HG02870 (cell line): ENCODE results near the gene NTHL1.
"Not testable (repeated sequence)": the region's sequence is repeated elsewhere in the genome, so short reads cannot be mapped to it uniquely, and the experiment has no call there.

Experiments used
- ATAC-seq: cut with Tn5 transposase; IDR thresholded peaks from one replicate; pipeline ENCODE4 v1.9.1; 2021; ENCODE audit warnings: mild to moderate bottlenecking, moderate library complexity; ENCODE audit not compliant: unreplicated experiment

Gene NTHL1

DNA sequence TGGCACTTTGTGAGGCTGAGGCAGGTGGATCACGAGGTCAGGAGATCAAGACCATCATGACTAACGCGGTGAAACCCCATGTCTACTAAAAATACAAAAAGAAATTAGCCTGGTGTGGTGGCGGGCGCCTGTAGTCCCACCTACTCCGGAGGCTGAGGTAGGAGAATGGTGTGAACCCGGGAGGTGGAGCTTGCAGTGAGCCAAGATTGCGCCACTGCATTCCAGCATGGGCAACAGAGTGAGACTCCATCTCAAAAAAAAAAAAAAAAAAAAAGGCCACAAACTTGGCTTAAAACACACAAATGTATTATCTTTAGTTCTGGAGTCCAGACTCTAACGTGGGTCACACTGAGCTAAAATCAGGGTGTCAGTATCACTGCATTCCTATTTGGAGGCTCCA, 35.9 kb downstream of the NTHL1 start:
- ATAC-seq = not testable (repeated sequence)

DNA sequence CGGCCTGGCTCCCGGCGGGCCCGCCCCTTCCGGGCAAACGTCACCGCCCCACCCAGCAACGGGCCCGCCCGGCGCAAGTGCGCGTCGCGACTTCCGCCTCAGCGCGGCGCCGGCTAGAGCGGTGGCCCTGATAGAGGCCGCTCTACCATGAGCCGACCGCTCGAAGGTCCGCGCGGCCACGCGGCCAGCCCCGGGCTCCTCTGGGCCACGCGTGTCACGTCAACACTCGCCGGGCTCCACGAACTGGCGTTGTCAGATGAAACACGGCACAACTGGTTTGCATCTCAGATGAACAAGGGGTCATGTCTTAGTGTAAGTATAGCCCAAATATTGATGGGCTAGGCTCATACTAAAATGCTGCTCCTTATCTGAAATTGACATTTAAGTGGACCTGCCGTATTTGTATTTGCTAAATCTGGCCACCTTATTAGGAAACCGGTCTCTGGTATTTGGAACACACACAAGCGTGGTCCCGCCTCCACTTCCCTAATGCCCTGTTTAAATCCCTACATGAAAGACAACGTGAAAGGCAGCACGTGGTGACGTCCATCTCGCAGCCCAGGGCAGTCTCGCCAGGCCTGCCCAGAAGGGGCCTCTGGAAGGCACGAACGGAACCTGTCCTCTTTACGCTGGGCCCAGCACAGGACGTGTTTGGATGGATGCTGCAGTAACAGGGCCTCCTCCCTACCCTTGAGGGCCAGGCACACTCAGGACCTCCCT, 37.7 kb downstream of the NTHL1 start, which contains the start of gene ZNF598:
ZNF598 (minus strand) TSS at position 31 of the 720 bp plus-strand sequence.
- ATAC-seq = peak; percentile 67

DNA sequence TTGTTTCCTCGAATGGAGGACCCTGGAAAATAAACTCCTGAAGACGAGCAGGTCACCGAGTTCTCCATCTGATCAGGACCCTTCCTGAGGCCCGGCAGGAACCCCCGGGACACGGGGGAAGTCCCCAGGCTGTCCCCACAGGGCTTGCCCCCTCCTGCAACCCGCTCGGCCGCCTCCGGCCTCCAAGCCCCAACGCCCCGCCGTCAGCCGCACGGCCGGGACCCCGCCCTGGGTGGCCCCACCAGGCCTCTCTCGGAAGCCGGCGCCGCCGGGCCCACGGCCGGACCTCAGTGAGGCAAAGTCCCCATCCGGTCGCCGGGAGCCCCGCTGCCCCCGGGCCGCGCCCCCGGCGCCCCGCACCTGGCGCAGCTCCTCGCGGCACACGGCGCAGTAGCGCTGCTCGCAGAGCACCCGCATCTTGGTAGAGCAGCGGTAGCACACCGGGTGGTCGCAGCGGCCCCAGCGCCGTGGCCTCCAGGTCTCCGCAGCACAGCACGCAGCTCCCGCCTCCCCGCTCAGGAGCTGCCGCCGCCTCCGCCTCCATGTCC, 38.4 kb downstream of the NTHL1 start:
- peak; percentile 28 for ATAC-seq

DNA sequence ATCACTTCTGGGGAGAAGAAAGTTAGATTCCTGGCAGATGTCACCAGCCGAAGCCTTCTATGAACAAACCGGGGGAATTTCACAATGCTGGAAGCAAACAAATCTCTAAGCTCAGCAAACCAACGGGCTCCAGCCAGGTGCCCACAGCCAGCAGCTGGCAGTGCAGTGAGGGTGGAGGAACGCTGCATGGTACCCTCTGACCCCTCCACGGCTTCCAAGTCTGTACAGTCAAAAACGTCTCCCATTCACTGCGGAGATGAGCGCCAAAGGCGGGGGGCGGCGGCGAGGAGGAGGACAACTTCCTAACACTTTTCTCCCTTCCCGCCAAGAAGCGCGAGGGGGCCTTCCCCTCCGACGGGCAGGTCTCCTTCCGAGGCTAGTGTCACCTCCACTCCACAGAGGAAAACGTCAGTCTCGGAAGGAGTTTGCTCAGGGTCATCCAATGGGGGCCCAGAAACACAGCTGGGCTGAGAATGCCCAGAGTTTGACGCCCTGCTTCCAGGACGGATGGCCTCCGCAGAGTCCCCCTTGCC, 38.9 kb downstream of the NTHL1 start:
- peak; percentile 15 for ATAC-seq

DNA sequence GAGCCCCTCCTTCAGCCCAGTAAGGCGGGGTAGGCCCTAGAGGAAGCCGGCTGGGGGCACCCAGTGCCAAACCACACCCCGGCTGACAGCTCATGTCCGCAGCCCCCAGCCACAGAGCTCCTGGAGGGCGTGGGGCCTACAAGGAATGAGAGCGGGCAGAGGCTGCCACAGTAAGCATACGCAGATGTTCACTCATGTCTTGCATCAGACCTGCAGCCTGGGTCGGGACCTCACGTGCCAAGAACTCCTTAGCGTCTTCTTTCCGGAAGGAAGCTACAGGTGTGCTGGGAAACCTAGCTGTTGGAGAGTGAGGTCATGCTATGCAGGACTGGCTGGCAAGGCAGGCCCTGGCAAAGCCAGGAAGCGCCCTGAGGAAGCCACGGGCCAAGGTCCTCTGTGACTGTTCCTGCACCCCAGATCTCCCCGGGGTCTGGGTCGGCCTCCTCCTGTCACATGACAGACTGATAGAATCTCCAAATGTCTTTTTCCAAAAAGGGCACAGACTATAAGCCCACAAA, 39.6 kb downstream of the NTHL1 start:
- ATAC-seq = no peak

DNA sequence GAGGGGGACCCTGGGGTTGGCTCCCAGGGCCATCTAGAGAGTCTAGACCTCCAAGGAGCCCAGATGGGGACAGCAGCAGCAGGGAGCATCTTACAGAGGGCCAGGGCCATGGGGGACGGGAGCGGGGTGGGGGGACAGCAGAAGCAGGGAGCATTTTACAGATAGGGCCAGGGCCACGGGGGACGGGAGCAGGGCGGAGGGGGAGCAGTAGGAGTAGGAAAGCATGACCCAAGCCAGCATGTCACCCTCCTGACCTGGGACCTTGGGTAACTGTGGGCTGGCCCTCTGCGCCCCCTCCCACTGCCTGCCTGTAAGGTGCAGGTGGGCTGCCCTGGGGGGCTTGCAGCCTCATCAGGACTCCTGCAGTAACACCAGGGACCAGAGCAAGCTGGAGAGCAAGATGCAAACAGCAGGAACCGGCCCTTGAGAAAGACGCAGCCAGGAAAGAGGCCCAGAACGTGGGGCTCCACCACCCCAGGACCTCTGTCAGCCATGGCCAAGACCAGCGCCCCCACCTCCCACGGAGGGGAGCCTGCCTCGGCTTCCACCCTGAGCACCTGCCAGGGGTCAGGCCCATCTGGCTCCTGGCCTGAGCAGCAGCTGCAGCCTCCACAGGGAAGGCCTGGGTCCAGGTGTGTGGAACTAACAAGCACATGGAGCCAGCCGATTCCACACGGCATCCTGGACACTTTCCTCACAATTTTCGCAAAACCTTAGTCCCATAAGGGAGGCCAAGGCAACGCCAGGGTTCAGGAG, 40.4 kb downstream of the NTHL1 start:
- ATAC-seq = no peak

DNA sequence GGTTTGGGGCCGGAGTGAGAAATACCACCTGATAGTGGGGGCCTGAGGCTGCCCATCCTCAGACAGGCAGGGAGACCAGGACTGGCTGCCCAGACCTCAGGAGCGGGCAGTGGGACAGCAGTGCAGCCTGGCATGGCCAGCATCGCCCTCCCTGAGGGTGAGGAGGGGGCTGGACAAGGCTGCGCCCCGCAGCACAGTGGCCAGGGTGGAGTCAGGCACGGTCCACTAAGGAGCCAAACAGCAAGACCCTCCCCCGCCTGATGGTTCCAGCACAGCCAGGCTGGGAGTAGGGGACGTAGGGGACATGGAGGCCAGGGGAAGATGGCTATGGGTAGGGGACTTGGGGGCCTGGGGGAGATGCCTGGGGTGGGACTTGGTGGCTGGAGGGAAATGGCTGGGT, 41.3 kb downstream of the NTHL1 start:
- no peak for ATAC-seq

DNA sequence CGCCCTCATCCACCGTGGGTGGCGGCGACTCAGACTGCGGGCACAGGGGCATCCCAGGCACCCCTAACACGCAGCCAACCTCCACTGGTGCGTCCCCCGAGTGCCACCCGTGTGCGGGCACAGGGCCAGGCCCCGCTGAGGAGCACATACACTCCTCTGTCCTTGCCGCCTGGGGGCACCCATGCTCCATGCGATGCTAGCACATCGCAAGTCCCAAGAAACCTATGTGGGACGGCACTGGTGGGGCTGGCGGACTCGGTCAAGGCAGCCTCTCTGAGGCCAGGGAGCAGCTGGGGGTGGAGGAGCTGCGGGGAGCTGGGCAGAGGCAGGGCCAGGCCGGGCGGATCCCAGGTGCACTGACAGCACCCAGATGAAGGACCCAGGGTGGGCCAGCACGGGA, 42.0 kb downstream of the NTHL1 start:
- no peak for ATAC-seq

DNA sequence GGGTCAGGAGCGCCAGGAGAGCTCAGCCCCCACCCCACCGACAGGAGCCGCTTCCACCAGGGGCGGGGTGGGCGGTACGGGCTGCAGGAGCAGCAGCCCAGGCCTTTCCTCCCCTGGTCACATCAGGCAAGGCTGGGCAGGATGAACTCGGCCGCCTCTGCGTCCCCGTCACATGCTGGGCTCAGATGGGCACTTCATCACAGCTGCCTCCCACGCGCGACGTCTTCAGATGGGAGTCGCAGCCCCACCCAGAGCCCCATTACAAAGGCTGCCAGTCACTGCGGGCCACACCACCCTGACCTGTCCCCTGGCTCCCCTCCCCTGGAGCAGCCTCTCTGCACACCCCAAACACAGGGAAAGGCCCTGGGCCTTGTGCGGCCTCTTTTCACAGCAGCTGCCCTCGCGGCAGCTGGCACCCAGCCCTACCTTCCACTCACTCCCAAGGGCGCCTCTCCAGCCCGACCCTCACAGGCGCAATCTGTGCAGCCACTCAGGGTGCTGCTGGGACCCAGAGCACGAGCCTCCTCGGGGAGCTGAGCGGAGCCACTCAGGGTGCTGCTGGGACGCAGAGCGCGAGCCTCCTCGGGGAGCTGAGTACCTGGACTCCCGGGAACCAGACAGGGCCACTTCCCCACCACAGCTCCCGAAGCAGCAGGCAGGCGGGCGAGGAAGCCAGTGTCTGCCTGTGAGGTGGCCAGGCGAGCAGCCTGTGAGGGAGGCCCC, 42.7 kb downstream of the NTHL1 start:
- no peak for ATAC-seq

DNA sequence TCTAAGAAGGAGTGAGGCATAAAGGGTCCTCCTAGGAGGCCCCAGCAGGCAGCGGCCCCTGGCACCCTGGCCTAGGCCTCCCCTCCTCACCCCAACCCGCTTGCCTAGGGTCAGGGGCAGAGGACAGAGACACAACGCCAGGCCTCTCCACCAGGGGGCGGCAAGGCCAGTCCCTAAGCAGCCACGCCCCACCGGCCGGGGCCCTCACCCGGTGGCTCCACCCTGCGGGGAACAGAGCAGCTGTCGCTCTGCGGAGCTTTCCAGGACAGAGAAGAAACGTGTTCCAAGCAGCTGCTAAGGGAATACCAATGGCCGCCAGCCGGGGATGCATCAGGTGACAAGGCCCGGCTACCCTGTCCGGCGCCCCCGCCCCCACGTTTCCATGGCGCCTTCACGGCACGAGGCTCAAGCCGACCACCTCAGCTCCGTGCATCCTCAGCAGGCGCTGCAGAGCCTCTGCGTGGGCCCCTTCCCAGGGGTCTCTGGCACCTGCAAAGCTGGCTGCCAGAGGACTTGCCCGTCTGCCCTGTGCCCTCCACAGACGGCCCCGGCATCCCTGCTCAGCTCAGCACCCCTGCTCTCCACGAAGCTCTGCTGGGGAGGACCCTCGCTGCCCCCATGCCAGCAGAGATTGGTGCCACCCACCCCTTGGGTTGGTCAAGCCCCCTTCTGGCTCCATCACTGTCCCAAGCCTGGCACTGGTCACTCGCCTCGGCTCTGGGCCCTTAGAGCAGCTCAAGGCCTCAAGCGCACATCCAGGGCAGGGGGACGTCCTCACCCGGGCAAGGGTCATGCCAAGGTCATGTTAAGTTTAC, 43.6 kb downstream of the NTHL1 start:
- peak; percentile 54 for ATAC-seq

DNA sequence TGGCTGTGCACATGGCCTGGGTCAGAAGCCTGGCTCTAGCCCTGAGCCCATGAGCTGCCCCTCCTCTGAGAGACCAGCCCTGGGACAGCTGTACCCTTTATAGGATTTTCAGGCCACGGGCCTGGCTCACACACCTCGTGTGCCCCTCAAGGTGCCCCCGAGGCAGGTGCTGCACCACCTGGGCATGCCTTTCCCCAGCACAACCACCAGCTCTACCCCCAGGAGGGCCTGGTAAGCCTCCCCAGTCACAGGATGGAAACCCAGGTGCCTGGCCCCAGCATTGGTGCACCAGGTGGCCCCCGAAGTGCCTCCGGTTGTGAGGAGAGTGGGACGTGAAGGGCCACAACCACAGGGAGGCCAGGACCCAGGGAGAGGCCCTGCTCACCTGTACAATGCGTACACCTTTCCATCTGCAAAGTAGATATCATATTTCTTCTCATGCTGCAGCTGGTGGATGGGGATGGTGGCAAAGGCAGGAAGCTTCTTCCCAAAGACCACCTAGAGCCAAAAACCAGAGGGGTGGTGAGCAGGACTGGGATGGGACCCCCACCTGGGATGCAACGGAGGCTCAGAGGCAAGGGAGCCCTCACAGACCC, 44.3 kb downstream of the NTHL1 start:
- no peak for ATAC-seq

DNA sequence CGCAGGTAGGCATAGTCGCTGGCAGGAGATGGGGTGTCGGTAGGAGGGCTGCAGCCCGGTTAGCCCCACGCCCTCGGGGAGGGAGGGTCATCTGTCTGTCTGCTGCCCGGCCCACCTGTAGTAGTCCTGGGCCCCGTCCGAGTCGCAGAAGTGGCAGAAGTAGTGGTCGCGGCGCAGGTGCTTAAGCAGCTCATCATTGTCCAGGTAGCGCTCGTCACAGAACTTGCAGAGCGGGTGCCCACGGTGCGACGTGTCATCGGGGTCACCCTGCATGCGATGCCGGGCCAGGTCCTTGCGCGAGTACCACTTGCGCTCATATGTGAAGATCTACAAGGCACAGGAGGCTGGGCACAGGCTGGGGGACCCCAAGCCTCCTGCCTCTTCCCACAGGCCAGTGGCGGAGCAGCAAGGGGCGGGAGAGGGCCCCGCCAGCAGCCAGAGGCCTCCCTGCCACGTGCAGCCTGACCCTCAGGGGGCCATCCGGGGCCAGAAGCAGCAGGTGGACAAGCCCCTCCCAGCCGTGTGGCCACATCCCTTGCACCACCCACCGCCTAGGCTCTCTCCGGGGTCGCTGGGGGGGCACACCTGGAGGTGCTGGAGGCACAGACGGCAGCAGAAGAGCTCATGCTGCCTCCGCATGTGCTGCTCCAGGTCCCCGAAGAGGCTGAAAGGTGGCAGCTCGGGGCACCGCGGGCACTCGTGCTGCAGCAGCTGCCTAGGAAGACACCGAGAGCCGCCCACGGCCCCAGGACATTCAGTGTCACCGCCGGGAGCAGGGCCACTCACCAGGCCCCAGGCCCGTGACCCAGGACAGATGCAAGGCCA, 45.0 kb downstream of the NTHL1 start:
- no peak for ATAC-seq

DNA sequence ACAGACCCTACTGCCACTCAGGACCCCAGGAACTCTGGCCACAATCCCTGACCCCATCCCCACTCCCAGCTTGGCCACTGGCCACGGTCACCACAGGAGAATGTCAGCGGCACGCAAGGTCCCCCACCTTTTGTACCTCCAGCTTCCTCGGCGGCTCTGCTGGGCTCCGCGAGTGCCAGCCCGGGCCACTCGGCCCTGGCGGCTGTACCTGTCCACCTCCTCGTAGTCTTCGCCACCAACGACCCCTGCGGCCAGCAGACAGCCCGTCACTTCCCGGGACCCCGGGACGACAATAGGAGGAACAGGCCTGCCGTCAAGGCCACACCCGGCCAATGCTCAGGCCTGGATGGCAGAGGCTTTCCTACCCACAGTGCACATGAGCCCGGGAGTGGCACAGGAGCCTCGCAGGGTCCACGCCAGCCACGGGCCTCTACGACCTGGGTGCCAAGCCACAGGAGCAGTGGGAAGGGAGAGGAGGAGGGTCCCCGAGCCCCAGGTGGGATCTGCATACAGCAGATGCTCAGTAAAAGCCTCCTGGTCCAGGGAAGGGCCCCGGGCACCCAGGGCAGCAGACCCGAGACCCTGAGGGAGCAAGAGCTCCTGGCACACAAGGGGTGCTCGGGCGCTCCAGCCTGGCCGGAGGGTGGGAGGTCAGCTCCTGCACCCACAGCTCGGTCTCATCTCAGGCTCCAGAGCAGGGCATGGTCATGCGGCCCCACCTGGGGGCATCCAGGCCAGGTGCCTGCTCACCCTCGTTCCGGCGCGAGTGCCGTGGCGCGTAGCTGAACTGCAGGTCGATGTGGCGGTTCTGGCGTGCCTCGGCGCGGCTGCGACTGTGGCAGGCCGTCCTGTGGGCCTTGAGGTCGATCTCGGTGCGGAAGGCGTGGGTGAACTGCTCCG, 45.9 kb downstream of the NTHL1 start:
- no peak for ATAC-seq

DNA sequence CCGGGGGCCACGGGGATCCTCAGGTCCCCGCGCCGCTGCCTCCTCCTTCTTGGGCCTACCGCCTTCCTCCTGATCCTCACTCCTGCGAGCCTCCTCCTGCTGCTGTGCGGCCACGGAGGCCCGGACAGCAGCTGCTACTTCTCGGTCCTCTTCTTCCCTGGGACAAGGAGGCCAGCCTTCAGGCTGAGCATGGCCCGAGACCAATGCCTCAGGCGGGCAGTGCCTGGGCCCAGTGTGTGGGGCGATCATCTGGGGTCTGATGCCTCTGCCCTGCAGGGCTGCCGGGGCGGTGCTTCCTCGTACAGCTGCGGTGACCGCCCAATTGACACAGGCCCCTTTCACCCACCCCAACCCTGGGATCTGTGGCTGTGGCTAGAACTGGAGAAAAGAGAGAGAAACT, 46.6 kb downstream of the NTHL1 start:
- ATAC-seq = no peak

DNA sequence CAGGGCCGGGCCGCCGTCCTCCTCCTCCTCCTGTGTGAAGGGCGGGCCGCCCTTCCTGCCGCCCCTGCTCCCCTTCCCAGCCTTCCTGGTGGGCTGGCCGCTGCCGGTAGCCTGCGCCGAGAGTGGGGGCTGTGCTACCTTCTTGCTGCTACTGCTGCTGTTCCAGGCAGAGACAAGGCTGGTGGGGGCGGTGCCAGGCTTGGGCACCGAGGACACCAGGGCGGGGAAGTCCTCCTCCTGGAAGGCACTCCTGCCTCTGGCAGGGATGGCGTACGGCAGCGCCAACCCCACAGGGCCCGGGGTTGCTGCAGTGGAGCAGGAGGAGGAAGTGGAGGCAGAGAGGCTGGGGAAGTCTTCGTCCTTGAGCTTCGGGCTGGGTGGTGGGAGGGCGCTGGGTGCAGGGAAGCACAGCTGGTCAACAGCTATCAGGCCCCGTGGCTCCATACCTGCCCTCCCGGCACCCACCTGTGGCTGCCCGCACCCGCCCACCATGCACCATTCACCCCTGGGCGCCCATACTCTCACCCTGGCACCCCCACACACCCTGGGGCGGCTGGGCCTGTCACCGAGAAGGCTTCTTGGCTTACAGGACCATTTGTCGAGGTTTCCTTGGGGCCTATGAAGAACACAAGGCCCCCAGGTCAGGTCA, 47.6 kb downstream of the NTHL1 start:
- ATAC-seq = no peak

DNA sequence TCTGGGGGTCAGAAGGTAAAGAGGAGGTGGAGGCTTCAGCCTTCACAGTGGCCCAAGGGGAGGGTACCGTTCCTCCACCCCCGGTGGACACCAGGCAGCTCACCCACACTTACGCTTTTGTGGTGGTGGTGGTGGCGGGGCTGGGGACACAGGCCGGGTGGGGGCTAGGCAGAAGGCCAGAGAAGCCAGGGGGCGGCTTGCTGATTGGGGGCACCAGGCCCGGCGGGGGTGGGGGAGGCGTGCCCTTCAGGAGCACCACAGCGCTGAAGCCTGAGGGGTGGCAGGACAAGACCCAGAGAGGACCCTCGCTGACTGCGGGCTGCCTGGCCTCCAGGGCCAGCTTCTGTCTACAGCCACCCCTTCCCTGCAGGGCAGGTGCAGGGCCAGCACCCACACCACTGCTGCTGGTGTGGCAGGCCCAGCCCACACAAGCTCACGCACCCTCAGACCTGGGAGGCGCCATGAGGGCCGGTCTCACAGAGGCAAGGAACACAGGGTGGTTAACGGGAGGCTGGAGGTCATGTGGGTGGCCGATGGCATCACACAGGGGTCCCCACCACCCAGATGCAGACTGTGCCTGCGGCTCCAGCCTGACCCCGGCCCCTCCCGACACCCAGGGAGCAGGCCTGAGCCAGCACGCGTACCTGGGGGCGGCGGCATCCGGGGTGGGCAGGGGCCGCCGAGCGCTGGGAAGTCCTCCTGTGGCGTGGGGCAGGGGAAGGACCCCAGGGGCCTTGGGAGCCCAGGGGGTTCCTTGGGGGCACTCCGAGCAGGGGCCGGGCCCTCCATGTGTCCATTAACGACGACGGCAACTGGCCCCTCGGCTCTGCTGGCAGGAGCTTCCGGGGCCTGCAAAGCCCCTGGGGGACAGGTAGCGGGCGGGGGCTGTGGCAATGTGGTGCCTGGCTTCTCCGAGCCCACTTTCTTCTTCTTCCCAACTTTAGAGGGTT, 48.5 kb downstream of the NTHL1 start:
- no peak for ATAC-seq
